HG03060 (cell line): ENCODE measurements around the gene ZNF618.

ENCODE experiments used
- ATAC-seq: cut with Tn5 transposase; IDR thresholded peaks from one replicate; pipeline ENCODE4 v1.9.1; 2021; ENCODE audit warnings: low read depth, moderate number of reproducible peaks; ENCODE audit not compliant: unreplicated experiment

The ZNF618 gene

DNA sequence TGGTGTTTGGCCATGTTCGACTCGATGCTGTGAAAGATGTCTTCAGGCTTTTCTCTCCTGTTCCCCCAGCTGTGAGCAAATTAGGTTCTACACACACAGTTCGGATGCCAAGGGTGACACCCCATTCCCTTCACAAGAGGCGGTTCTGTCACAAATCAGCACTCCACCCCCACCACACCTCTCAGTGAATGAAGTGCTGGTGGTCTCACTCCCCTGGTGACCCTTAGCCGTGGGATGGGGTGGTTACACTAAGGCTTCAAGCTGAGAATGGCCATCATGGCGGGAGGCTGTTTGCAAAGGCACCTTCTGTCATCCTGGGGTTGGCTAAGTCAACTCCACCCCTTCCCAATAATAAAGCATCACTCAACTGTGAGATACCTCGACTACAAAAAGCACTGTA is 175.6 kb downstream of the ZNF618 start:
- ATAC-seq: no peak

DNA sequence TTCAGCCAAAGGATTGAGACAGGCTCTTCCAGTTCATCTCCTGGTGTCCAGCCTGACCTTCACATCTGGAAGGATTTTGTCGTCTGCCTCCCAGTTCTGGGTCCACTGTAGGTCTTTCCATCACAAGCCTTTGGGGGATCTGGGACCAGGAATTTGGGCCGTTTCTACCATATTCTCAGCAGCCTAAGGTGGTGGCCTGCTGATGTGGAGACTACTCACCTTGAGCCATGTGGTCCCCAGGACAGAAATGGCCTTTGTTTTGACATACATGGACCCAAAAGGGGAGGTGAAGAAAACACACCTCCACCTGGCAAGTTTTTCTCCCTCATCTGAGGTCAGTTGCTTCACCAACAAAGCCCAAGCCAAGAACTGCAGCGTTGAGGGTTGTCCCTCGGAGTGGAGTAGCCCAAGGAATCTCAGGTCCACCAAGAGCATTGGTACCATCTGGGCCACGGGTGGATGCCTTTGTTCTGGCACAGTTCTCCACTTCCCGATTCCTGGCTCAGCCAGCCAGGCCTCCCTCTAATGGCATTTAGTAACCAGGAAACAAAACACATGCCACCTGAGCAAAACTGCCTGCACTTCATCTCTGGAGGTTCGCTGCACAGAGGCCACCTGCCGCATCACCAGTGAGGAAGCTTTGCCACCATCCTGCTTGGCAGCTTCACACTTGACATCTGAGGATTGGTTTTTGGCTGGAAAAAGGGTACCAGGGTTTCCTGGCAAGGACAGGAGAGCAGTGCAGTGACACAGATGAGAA is 177.3 kb downstream of the ZNF618 start:
- ATAC-seq: no peak

GRCh38 chr9:114054191-114054690 is 178.1 kb downstream of the ZNF618 start:
- no peak for ATAC-seq

- no peak for ATAC-seq
These were observed 179.0 kb downstream of the ZNF618 start for GRCh38 chr9:114055061-114055460.

DNA sequence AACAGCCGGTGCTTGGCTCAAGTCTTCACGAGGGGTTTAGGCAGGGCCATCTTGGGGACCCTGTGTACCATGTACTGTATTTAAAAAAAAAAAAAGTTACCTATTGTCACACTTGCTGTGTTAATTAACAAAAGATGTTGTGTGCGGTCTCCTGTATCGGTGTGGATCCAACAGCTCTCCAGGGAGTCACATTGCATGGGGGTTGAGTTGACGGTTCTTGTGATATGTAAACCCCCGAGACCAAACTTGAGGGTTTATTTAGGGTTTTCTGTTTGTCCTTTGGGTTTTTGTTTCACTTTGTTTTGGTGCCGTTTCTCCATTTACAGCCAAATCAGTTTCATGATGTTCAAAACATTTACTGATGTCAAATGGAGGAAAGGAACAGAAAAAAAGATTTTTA is 179.8 kb downstream of the ZNF618 start:
- no peak for ATAC-seq

- ATAC-seq: no peak
These were observed 180.4 kb downstream of the ZNF618 start for GRCh38 chr9:114056527-114056926.

GRCh38 chr9:114057161-114057885 is 181.2 kb downstream of the ZNF618 start:
- ATAC-seq: no peak

DNA sequence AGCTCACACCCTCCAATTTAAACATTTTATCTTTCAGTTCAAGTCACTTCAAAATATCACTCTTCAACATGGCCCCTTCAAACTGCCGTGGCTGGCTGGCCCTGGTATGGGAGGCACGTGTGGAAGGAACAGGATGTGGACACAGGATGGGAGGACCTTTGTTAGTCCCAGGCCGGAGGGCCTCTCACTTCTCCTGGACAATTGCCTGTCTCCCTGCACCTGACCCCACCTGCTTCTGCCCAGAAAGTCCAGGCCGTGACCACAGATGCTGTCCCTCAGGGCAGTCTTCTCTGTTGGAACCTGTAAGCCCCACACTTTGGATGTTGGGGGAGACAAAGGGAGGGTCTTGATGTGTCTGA is 182.6 kb downstream of the ZNF618 start:
- no peak for ATAC-seq

GRCh38 chr9:114059047-114059803 is 183.1 kb downstream of the ZNF618 start:
- no peak for ATAC-seq

- no peak for ATAC-seq
These were observed 184.0 kb downstream of the ZNF618 start for GRCh38 chr9:114060070-114060469.

- no peak for ATAC-seq
These were observed 184.6 kb downstream of the ZNF618 start for GRCh38 chr9:114060711-114061110.

DNA sequence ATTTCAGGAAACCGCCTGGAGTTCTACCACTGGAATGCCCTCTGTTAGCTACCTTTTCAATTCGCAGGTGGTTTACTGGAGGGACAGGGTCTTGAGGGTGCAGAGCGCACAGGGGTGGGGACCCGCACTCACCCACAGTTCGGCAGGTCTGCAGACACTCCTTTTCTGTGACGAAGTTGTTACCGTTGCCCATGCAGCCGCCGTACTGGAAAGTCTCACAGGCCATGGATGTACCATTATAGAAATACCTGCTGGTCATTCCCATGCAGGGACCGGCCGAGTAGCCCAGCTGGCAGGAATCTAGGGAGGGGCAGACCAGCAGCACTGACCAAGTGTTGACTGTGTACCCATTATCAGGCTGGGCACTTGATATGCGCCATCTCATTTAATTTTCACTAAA is 185.2 kb downstream of the ZNF618 start:
- ATAC-seq: no peak

- ATAC-seq: no peak
These were observed 185.8 kb downstream of the ZNF618 start for GRCh38 chr9:114061830-114062474.

GRCh38 chr9:114065304-114065703 is 189.2 kb downstream of the ZNF618 start:
- ATAC-seq: no peak

GRCh38 chr9:114069476-114070187 is 193.5 kb downstream of the ZNF618 start:
- no peak for ATAC-seq

DNA sequence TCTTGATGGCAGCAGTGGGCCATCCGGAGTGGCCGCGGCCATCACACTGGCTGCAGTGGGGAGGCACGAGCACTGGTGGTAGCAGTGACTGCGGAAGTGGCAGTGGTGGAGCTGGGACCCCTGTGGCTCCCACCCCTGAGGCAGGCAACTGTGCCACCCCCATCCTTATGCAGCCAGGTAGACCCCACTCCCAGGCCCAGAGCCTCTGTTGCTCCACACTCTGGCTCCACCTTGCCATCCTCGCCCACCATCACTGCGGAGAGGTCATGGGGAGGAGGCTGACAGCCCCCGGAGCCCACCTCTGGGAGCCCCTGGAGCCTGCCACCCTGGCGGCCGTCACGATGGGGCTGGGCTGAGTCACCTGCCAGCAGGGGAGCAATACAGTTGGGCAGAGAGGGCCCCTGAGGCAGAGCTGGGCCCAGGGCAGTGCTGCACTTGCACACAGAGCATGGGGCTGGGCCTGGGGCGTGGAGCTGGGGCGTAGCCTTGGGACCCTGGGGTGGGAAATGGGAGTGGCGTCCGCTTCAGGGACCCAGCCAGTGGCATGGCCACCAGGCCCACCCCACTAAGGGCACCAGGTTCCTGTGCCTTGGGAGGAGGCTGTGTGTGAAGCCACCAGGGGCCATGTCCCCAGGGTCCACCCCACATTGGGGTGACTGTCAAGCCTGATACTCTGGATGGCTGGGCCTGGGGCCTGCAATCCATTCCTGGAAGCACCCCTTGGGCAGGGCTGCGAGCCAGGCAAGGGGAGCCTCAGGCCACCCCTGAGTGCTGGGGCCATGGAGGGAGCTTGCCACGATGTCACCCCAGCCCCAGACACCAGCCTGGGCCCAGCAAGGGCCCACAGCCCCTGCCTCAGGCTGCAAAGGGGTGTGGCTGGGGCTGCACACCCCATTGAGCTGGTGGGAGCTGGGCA is 194.3 kb downstream of the ZNF618 start:
- no peak for ATAC-seq

DNA sequence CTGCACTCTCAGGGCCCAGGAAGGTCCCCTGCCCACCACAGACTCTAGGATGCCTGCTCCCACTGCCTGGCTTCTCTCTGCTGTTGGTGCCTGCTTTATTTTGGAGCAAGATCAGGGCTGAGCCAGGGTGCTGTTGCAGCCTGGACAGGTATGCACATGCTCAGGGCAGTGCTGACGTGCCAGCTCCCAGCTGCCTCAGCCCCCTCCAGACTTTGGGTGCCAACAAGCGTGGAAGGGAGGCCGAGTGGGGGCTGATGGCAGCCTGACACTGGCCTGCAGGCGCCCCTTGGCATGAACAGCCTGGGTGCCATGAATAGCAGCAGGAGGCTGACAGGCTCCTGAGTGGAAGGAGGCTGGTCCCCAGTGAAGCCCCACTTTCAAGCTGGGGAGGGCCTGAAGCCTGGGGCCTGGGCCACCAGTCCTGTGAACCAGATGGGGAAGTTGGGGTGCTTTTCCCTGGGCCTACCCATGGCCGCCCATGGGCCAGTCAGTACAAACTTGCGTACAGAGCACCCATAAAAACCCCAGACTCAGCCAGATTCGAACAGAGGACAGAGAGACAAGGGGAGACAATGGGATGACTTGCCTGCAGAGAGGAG is 195.2 kb downstream of the ZNF618 start:
- ATAC-seq: no peak

GRCh38 chr9:114072184-114073140 is 196.4 kb downstream of the ZNF618 start:
- ATAC-seq: no peak
